Small intestine (tissue), 7 donors: ENCODE results near the gene NPEPPS. TPM values are rescaled to one million over a fixed set of nuclear protein-coding genes. Genes with fewer than 3 reads are reported as not detected.
"Not testable (repeated sequence)": the region's sequence is repeated elsewhere in the genome, so short reads cannot be mapped to it uniquely, and the experiment has no call there.

Experiments used
- DNase-seq, 2 donors: peaks; one replicate each; pipeline versions ENCODE4 v3.0.0 to v3.0.0-alpha.2; 2013
- FAIRE-seq: peaks from 2 replicates; lab custom pipeline; 2012; peaks lifted over from hg19 to GRCh38; lab: Jason Lieb, UNC
- H3K27ac ChIP-seq, 3 donors: one replicate each; pipeline ENCODE4 v1.5.1; 2013; ENCODE audit warnings: low read length in 2 of 3, mild to moderate bottlenecking in 2 of 3, control low read depth in 1 of 3, inconsistent platforms in 1 of 3, low read depth in 1 of 3, moderate library complexity in 1 of 3
- H3K27me3 ChIP-seq, 3 donors: one replicate each; pipeline ENCODE4 v1.6.1; 2013; ENCODE audit warnings: low read length in 3 of 3, inconsistent platforms in 1 of 3; ENCODE audit not compliant: control insufficient read depth in 3 of 3, insufficient read depth in 3 of 3
- H3K36me3 ChIP-seq, 3 donors: one replicate each; pipeline ENCODE4 v1.6.1; 2013; ENCODE audit warnings: low read length in 3 of 3, inconsistent platforms in 1 of 3, low read depth in 1 of 3, mild to moderate bottlenecking in 1 of 3, moderate library complexity in 1 of 3; ENCODE audit not compliant: control insufficient read depth in 3 of 3, insufficient read depth in 2 of 3
- H3K4me1 ChIP-seq, 3 donors: one replicate each; pipeline ENCODE4 v1.6.1; 2013; ENCODE audit warnings: low read length in 2 of 3, inconsistent platforms in 1 of 3, low read depth in 1 of 3, mild to moderate bottlenecking in 1 of 3, moderate library complexity in 1 of 3; ENCODE audit not compliant: control insufficient read depth in 3 of 3, insufficient read depth in 2 of 3
- H3K4me3 ChIP-seq, 3 donors: one replicate each; pipeline ENCODE4 v1.5.1; 2013; ENCODE audit warnings: low read length in 3 of 3, control low read depth in 1 of 3, inconsistent platforms in 1 of 3, low read depth in 1 of 3, mild to moderate bottlenecking in 1 of 3, moderate library complexity in 1 of 3
- H3K9me3 ChIP-seq, 2 donors: one replicate each; pipeline ENCODE4 v1.6.1; 2013; ENCODE audit warnings: low read depth in 1 of 2, low read length in 1 of 2; ENCODE audit not compliant: control insufficient read depth in 2 of 2, insufficient read depth in 1 of 2
- WGBS, 3 donors: extraction: QIAGEN DNeasy Blood & Tissue Kit; methylation state at CpG; one replicate each; pipeline ENCODE4 v1.1.7; 2013; 5-methylcytosine and 5-hydroxymethylcytosine counted together
- polyA plus RNA-seq, 4 donors: library from polyadenylated mRNA; stranded (reverse) in 3 of 4; unstranded in 1 of 4; fragments of 200-250 nt in 3 of 4; fragments of 120-200 nt in 1 of 4; gene quantifications; one replicate each; pipeline versions ENCODE4 v1.2.1 to v1.2.3, GENCODE V29; 2013
- donor health status: healthy with polysubstance abuse.
- donor health status: control.
- donor health status: control.
- donor health status: Bipolar disorder and iron deficiency.
- donor health status: healthy.

Gene NPEPPS
- polyA plus RNA-seq, 4 donors = 30.8 to 109 (median 37.6) TPM

- H3K27me3 ChIP-seq, DNase-seq, H3K9me3 ChIP-seq, H3K27ac ChIP-seq, H3K4me1 ChIP-seq, FAIRE-seq, H3K4me3 ChIP-seq: not testable (repeated sequence)
- peaks cover 0 to 19% (median 0%) of the 10 kb centered on the region in 3 donors for H3K36me3 ChIP-seq
Observed at GRCh38 chr17:47562406-47562705, 31.4 kb downstream of the NPEPPS start.

GRCh38 chr17:47567261-47567660, 36.4 kb downstream of the NPEPPS start:
- peaks cover 0 to 19% (median 0%) of the 10 kb centered on the region in 3 donors for H3K36me3 ChIP-seq
- not testable (repeated sequence) for DNase-seq, H3K27ac ChIP-seq, H3K27me3 ChIP-seq, H3K4me1 ChIP-seq, FAIRE-seq, H3K9me3 ChIP-seq, H3K4me3 ChIP-seq
- WGBS, 3 donors = 24 to 59% (median 47%) methylated on average over 2 of the region's 3 CpGs

GRCh38 chr17:47572561-47572960, 41.7 kb downstream of the NPEPPS start:
- 80 to 95% (median 90%) methylated on average over 3 of the region's 3 CpGs for WGBS, 3 donors
- H3K9me3 ChIP-seq, H3K27ac ChIP-seq, H3K4me1 ChIP-seq, H3K27me3 ChIP-seq, FAIRE-seq, H3K4me3 ChIP-seq, DNase-seq: not testable (repeated sequence)
- peaks cover 0 to 11% (median 0%) of the 10 kb centered on the region in 3 donors for H3K36me3 ChIP-seq

GRCh38 chr17:47582416-47582815, 51.5 kb downstream of the NPEPPS start:
- FAIRE-seq = not testable (repeated sequence)

GRCh38 chr17:47586378-47587055, 55.6 kb downstream of the NPEPPS start:
- H3K4me3 ChIP-seq, DNase-seq, H3K27me3 ChIP-seq, H3K9me3 ChIP-seq, FAIRE-seq, H3K4me1 ChIP-seq, H3K27ac ChIP-seq: not testable (repeated sequence)
- H3K36me3 ChIP-seq = peaks cover 0 to 22% (median 2%) of the 10 kb centered on the region in 3 donors
- 63 to 82% (median 81%) methylated on average over 4 to 5 of the region's 5 CpGs for WGBS, 3 donors

More at GRCh38 chr17:47582416-47582815, 51.5 kb downstream of the NPEPPS start:
- H3K27ac ChIP-seq, H3K4me1 ChIP-seq, H3K9me3 ChIP-seq, H3K36me3 ChIP-seq, H3K4me3 ChIP-seq, DNase-seq, H3K27me3 ChIP-seq: not testable (repeated sequence)
- no CpG with 5 or more reads among the region's 1 CpG for WGBS, 3 donors

GRCh38 chr17:47593522-47593921, 62.6 kb downstream of the NPEPPS start:
- peaks cover 3 to 39% (median 7%) of the 10 kb centered on the region in 3 donors for H3K36me3 ChIP-seq
- H3K4me3 ChIP-seq, H3K27me3 ChIP-seq, DNase-seq, FAIRE-seq, H3K4me1 ChIP-seq, H3K27ac ChIP-seq, H3K9me3 ChIP-seq: not testable (repeated sequence)

GRCh38 chr17:47603830-47604597, 73.1 kb downstream of the NPEPPS start:
- H3K4me3 ChIP-seq = no peak overlapping the region
- 52 to 64% (median 57%) methylated on average over 4 of the region's 4 CpGs for WGBS, 3 donors
- H3K9me3 ChIP-seq = no peaks in the 10 kb centered on the region
- H3K36me3 ChIP-seq = peaks cover 8 to 46% (median 22%) of the 10 kb centered on the region in 3 donors
- FAIRE-seq (no peak), DNase-seq (no peak)
- H3K27me3 ChIP-seq = no peaks in the 10 kb centered on the region
- H3K4me1 ChIP-seq = no peaks in the 10 kb centered on the region
- no peak overlapping the region for H3K27ac ChIP-seq

GRCh38 chr17:47604598-47604927, 73.7 kb downstream of the NPEPPS start:
- FAIRE-seq = no peak
- H3K9me3 ChIP-seq = no peaks in the 10 kb centered on the region
- no peaks in the 10 kb centered on the region for H3K27me3 ChIP-seq
- no peak for DNase-seq
- peaks cover 8 to 48% (median 22%) of the 10 kb centered on the region in 3 donors for H3K36me3 ChIP-seq
- H3K4me3 ChIP-seq = no peak overlapping the region
- H3K4me1 ChIP-seq = no peaks in the 10 kb centered on the region
- 78 to 89% (median 84%) methylated on average over 1 of the region's 1 CpG for WGBS, 3 donors
- H3K27ac ChIP-seq = peak overlapping the region in 1 of 3 donors; percentile 24
